Ishikawa (cell line): Measurements from ENCODE around the gene SH3GLB1.

Experiments used
- CEBPB ChIP-seq: IDR thresholded peaks from 2 replicates; pipeline ENCODE4 v1.6.1; 2012
- CREB1 ChIP-seq: IDR thresholded peaks from 2 replicates; pipeline ENCODE4 v1.6.1; 2012; ENCODE audit warnings: low read depth
- EP300 ChIP-seq: IDR thresholded peaks from 2 replicates; pipeline ENCODE4 v1.6.1; 2012; ENCODE audit warnings: borderline replicate concordance
- MAX ChIP-seq: IDR thresholded peaks from 2 replicates; pipeline ENCODE4 v1.6.1; 2012
- NFIC ChIP-seq: IDR thresholded peaks from 2 replicates; pipeline ENCODE4 v1.6.1; 2012
- RAD21 ChIP-seq: IDR thresholded peaks from 2 replicates; pipeline ENCODE4 v1.6.1; 2012; ENCODE audit warnings: low read depth
- REST ChIP-seq: IDR thresholded peaks from 2 replicates; pipeline ENCODE4 v1.6.1; 2012; ENCODE audit warnings: low read depth, mild to moderate bottlenecking
- TAF1 ChIP-seq: IDR thresholded peaks from 2 replicates; pipeline ENCODE4 v1.6.1; 2012; ENCODE audit warnings: low read depth, mild to moderate bottlenecking
- YY1 ChIP-seq: IDR thresholded peaks from 2 replicates; pipeline ENCODE4 v1.6.1; 2012; ENCODE audit warnings: low read depth

GRCh38 chr1:86788300-86789206 lies 84.2 kb downstream of the SH3GLB1 start:
- TF ChIP-seq TAF1 = no peak
- no peak for TF ChIP-seq REST
- no peak for TF ChIP-seq EP300
- TF ChIP-seq CEBPB = no peak
- no peak for TF ChIP-seq RAD21
- no peak for TF ChIP-seq YY1
- TF ChIP-seq NFIC = no peak
- no peak for TF ChIP-seq MAX
- no peak for TF ChIP-seq CREB1
